Caco-2 (cell line): ENCODE measurements around the gene SLC37A1. TPM values are rescaled to one million over a fixed set of nuclear protein-coding genes. Genes with fewer than 3 reads are reported as not detected.

Source experiments
- BruUV-seq: library from RNA; stranded (reverse); fragments of 400-500 nt; replicated peaks from 2 replicates; lab custom pipeline; 2021; lab: Mats Ljungman, UMichigan
- CTCF ChIA-PET: fragments of 300-600 bp; sonication (Branson Sonifier 250); formaldehyde crosslinking; loops from one replicate; lab custom pipeline; 2022; ENCODE audit warnings: antibody characterized with exemption; lab: Charles Lee
- POLR2A ChIA-PET: fragments of 300-600 bp; sonication (Branson Sonifier 250); formaldehyde crosslinking; loops from one replicate; lab custom pipeline; 2022; ENCODE audit warnings: antibody characterized with exemption; lab: Charles Lee
- DNase-seq, 2 experiments: peaks; one replicate each; pipeline versions ENCODE4 v3.0.0 to v3.0.0-alpha.2; 2020 to 2022
- H3K27me3 ChIP-seq: replicated peaks from 2 replicates; pipeline ENCODE4 v1.6.0; 2011; ENCODE audit warnings: low read length; ENCODE audit not compliant: control insufficient read depth, insufficient read depth
- H3K36me3 ChIP-seq: 2 replicates; pipeline ENCODE4 v1.5.1; 2011; ENCODE audit warnings: low read length; ENCODE audit not compliant: control insufficient read depth, insufficient read depth
- H3K4me1 ChIP-seq: fragments of 250-450 bp; sonication (Bioruptor Pico); 2 replicates; pipeline ENCODE4 v1.5.1; 2020; ENCODE audit warnings: mild to moderate bottlenecking
- H3K4me3 ChIP-seq: 2 replicates; pipeline ENCODE4 v1.5.1; 2011; ENCODE audit warnings: low read depth, mild to moderate bottlenecking, control low read depth, low read length
- H3K9me3 ChIP-seq: fragments of 250-450 bp; sonication (Bioruptor Pico); 2 replicates; pipeline ENCODE4 v1.5.1; 2020; ENCODE audit warnings: mild to moderate bottlenecking, moderate library complexity
- H3K27ac Mint-ChIP-seq: one replicate; pipeline ENCODE4 v1.8.0; 2022; ENCODE audit warnings: mixed read lengths; ENCODE audit not compliant: unreplicated experiment
- H3K27me3 Mint-ChIP-seq: one replicate; pipeline ENCODE4 v1.8.0; 2022; ENCODE audit warnings: mixed read lengths; ENCODE audit not compliant: insufficient read depth, unreplicated experiment
- H3K36me3 Mint-ChIP-seq: one replicate; pipeline ENCODE4 v1.8.0; 2022; ENCODE audit warnings: mild to moderate bottlenecking, mixed read lengths; ENCODE audit not compliant: insufficient read depth, unreplicated experiment
- H3K4me1 Mint-ChIP-seq: one replicate; pipeline ENCODE4 v1.8.0; 2022; ENCODE audit warnings: low read depth, mixed read lengths; ENCODE audit not compliant: unreplicated experiment
- H3K4me3 Mint-ChIP-seq: one replicate; pipeline ENCODE4 v1.8.0; 2022; ENCODE audit warnings: mild to moderate bottlenecking, moderate library complexity, mixed read lengths; ENCODE audit not compliant: unreplicated experiment
- H3K9me3 Mint-ChIP-seq: one replicate; pipeline ENCODE4 v1.8.0; 2022; ENCODE audit warnings: mixed read lengths; ENCODE audit not compliant: unreplicated experiment
- intact Hi-C: fragments of 100-400 bp; cut with micrococcal nuclease; formaldehyde crosslinking; loops from one replicate; pipeline ENCODE4 v1.10.0; 2022; ENCODE audit not compliant: unreplicated experiment
- total RNA-seq: library from RNA; stranded (reverse); gene quantifications from 2 replicates; pipeline ENCODE4 v1.2.3, GENCODE V29; 2022
- TF ChIP-seq, protein P1 (sequence below), 2 experiments: fragments of 200-600 bp in 1 of 2; IDR thresholded peaks; 1 replicate in 1 of 2; 2 replicates in 1 of 2; pipeline versions ENCODE4 v1.5.1 to v1.8.0; 2011 to 2022; ENCODE audit warnings: antibody characterized with exemption in 1 of 2, control low read depth in 1 of 2, inconsistent platforms in 1 of 2, low read depth in 1 of 2, low read length in 1 of 2, mild to moderate bottlenecking in 1 of 2, moderate library complexity in 1 of 2; ENCODE audit not compliant: insufficient read depth in 1 of 2, severe bottlenecking in 1 of 2, unreplicated experiment in 1 of 2

Gene SLC37A1
- total RNA-seq, 1 experiment from 2014 or later, result 9.8 TPM

DNA sequence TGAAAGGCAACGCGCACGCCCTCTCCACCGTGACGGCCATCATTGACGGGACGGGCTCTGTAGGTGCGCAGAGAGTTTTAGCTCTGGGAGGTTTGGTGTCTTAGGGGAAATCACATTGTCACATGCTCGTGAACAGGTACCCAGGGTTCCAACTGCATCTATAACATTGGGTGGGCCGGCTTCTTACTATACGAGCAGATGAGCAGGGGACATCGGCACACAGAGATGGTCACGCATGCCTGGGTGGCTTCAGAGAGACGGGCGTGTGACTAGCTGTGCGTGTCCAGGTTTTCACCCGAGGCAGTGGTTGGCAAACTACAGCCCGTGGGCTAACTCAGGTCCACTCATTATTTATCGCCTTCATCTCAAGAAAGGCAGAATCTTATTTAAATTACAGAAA, 54.7 kb downstream of the SLC37A1 start:
- BruUV-seq, result no TSS peak
- no peaks in the 10 kb centered on the region for H3K27me3 ChIP-seq
- Mint-ChIP-seq H3K27ac (no peak overlapping the region), H3K36me3 (no peaks in the 10 kb centered on the region), H3K27me3 (no peaks in the 10 kb centered on the region), H3K4me3 (no peak overlapping the region), H3K4me1 (no peaks in the 10 kb centered on the region), H3K9me3 (no peaks in the 10 kb centered on the region)
- H3K4me3 ChIP-seq, result no peak overlapping the region
- intact Hi-C loops, result no loop called here
- TF ChIP-seq, protein P1, sequence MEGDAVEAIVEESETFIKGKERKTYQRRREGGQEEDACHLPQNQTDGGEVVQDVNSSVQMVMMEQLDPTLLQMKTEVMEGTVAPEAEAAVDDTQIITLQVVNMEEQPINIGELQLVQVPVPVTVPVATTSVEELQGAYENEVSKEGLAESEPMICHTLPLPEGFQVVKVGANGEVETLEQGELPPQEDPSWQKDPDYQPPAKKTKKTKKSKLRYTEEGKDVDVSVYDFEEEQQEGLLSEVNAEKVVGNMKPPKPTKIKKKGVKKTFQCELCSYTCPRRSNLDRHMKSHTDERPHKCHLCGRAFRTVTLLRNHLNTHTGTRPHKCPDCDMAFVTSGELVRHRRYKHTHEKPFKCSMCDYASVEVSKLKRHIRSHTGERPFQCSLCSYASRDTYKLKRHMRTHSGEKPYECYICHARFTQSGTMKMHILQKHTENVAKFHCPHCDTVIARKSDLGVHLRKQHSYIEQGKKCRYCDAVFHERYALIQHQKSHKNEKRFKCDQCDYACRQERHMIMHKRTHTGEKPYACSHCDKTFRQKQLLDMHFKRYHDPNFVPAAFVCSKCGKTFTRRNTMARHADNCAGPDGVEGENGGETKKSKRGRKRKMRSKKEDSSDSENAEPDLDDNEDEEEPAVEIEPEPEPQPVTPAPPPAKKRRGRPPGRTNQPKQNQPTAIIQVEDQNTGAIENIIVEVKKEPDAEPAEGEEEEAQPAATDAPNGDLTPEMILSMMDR (IDR thresholded peaks at IDR 0.05; ENCODE audit: insufficient read depth in 1 of 2, low read depth in 1 of 2, low read length in 1 of 2, severe bottlenecking in 1 of 2, unreplicated experiment in 1 of 2), result no peak
- H3K36me3 ChIP-seq, result no peaks in the 10 kb centered on the region
- DNase-seq, result peak in 1 of 2 experiments; percentile 20
- no peaks in the 10 kb centered on the region for H3K9me3 ChIP-seq
- CTCF ChIA-PET, result no interaction called here
- POLR2A ChIA-PET, result no interaction called here
- H3K4me1 ChIP-seq, result no peaks in the 10 kb centered on the region

DNA sequence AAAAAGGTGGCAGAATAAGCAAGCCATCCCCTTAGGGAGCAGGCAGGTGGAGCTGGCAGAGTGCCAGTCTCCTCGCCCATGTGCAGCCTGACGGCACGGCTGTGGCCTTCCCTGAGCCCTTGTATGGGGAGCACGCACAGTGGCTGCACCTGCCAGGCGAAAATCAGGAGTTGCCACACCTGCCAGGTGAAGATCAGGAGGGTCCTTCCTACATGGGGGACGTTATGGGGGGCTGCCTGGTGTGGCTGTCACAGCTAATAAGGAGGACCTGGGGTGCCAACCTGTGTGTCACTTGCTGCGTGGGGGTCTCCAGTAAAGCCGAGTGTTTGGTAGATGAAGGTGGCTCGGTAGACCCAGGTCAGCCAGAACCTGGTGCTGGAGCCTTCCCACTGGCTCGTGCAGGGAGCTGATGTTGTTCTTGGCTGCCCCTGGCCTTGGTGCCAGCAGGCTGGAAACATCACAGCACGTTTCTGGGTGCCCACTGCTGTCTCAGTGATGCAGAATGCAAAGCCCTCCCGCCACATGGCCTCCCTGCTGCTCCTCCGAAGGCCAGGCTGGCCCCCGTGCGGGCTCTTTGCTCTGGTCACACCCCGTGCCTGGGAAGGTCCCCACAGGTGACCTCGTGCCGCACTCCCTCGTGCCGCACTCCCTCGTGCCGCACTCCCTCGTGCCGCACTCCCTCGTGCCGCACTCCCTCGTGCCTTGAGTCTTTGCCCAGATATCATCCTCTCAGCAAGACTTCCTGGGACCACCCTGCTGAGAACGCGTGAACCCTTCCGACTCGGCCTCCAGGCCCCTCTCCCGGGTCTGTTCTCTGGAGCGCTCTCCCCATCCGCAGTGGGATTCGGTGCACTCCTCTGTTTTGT, 55.4 kb downstream of the SLC37A1 start:
- Mint-ChIP-seq H3K4me1 (no peaks in the 10 kb centered on the region), H3K27ac (no peak overlapping the region), H3K9me3 (no peaks in the 10 kb centered on the region), H3K4me3 (no peak overlapping the region), H3K27me3 (no peaks in the 10 kb centered on the region), H3K36me3 (no peaks in the 10 kb centered on the region)
- DNase-seq, result peak in 1 of 2 experiments; percentile 23
- intact Hi-C loops, result no loop called here
- BruUV-seq, result no TSS peak
- TF ChIP-seq, protein P1 (IDR thresholded peaks at IDR 0.05; ENCODE audit: insufficient read depth in 1 of 2, low read depth in 1 of 2, low read length in 1 of 2, severe bottlenecking in 1 of 2, unreplicated experiment in 1 of 2), result no peak
- no peaks in the 10 kb centered on the region for H3K27me3 ChIP-seq
- H3K4me3 ChIP-seq, result no peak overlapping the region
- no peaks in the 10 kb centered on the region for H3K9me3 ChIP-seq
- ChIA-PET CTCF (no interaction called here), POLR2A (no interaction called here)
- H3K36me3 ChIP-seq, result no peaks in the 10 kb centered on the region
- no peaks in the 10 kb centered on the region for H3K4me1 ChIP-seq

DNA sequence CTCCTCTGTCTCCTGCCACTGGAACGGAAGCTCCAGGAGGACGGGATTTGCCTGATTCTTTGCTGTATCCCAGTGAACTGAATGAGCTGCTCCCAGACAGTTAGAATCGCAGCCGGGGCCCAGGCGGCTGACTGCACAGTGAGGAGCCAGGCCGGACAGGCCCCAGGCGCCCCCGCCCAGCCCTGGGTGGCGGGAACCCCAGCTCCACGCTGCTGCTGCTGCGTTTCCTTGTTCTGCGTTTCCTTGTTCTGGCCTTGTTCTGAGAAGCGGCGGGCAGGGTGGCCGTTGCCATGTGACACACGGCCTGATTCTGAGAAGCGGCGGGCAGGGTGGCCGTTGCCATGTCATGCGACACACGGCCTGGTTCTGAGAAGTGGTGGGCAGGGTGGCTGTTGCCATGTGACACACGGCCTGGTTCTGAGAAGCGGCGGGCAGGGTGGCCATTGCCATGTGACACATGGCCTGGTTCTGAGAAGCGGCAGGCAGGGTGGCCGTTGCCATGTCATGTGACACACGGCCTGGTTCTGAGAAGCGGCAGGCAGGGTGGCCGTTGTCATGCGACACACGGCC, 56.2 kb downstream of the SLC37A1 start:
- Histone ChIP-seq H3K27me3 (no peaks in the 10 kb centered on the region), H3K4me3 (no peak overlapping the region), H3K4me1 (no peaks in the 10 kb centered on the region), H3K9me3 (no peaks in the 10 kb centered on the region), H3K36me3 (no peaks in the 10 kb centered on the region)
- H3K9me3 Mint-ChIP-seq, result no peaks in the 10 kb centered on the region
- H3K36me3 Mint-ChIP-seq, result no peaks in the 10 kb centered on the region
- peak in 1 of 2 experiments; percentile 16 for DNase-seq
- no peaks in the 10 kb centered on the region for H3K27me3 Mint-ChIP-seq
- H3K4me3 Mint-ChIP-seq, result no peak overlapping the region
- BruUV-seq, result no TSS peak
- intact Hi-C loops, result no loop called here
- H3K27ac Mint-ChIP-seq, result no peak overlapping the region
- CTCF ChIA-PET, result no interaction called here
- no peaks in the 10 kb centered on the region for H3K4me1 Mint-ChIP-seq
- TF ChIP-seq, protein P1 (IDR thresholded peaks at IDR 0.05; ENCODE audit: insufficient read depth in 1 of 2, low read depth in 1 of 2, low read length in 1 of 2, severe bottlenecking in 1 of 2, unreplicated experiment in 1 of 2), result no peak
- POLR2A ChIA-PET, result no interaction called here
